ENCODE results near the gene UCK2. TPM values are rescaled to one million over a fixed set of nuclear protein-coding genes. Genes with fewer than 3 reads are reported as not detected.

The UCK2 gene
- total and polyA plus RNA-seq, 2 experiments from 2014 or later: 101 to 149 TPM

DNA sequence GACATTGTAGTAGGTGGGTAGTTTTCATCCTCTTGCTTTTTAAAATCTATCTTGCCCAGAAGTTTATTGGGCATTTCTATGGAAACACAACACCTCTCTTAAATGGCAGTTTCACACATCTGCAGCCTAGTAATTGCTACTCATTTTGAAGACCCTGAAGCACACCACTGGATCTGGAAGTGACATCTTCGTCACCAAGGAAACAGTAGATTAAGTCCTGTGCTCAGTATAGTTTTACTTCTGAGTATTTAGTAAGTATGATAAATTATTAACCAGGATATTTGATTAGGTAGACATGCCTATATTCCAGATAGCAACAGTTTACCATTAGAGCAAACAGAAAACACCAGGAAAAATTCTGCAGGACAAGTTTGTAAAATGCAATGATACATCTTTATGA, 48.7 kb downstream of the UCK2 start:
- Histone ChIP-seq H3K27me3 (ENCODE audit: insufficient read depth) (no peaks in the 10 kb centered on the region), H3K4me3 (no peak overlapping the region), H4K20me1 (replicated peaks; ENCODE audit: insufficient read depth) (peaks cover 45% of the 10 kb centered on the region), H3K9me2 (ENCODE audit: insufficient read depth) (no peaks in the 10 kb centered on the region), H3K36me3 (ENCODE audit: insufficient read depth) (peaks cover 15% of the 10 kb centered on the region), H3F3A (replicated peaks; ENCODE audit: low read depth) (no peaks in the 10 kb centered on the region), H3K79me2 (replicated peaks; ENCODE audit: insufficient read depth) (peaks cover 100% of the 10 kb centered on the region), H3K4me2 (no peak overlapping the region), H3K27ac (ENCODE audit: low read depth) (no peak overlapping the region), H2AFZ (no peak overlapping the region), H3K4me1 (ENCODE audit: insufficient read depth) (peaks cover 28% of the 10 kb centered on the region)
- H3K27me3 Mint-ChIP-seq (ENCODE audit: insufficient read depth, low read depth, poor library complexity): peaks cover 5% of the 10 kb centered on the region
- TF ChIP-seq JUNB (IDR thresholded peaks at IDR 0.05; ENCODE audit: unreplicated experiment) (no peak), ZNF331 (CRISPR knock-in tag; IDR thresholded peaks at IDR 0.05; ENCODE audit: low read depth) (no peak), STAT1 (IDR thresholded peaks at IDR 0.05; ENCODE audit: unreplicated experiment) (no peak), ZNF114 (CRISPR knock-in tag; IDR thresholded peaks at IDR 0.05) (no peak), POLR2AphosphoS5 (IDR thresholded peaks at IDR 0.05; ENCODE audit: low read depth) (no peak), EZH2 (IDR thresholded peaks at IDR 0.05; ENCODE audit: low read depth, unreplicated experiment) (no peak), NANOG (IDR thresholded peaks at IDR 0.05; ENCODE audit: borderline replicate concordance) (no peak), CREB1 (CRISPR knock-in tag; IDR thresholded peaks at IDR 0.05; ENCODE audit: low read depth) (no peak), EZH2phosphoT487 (IDR thresholded peaks at IDR 0.05; ENCODE audit: unreplicated experiment) (no peak)
- TF ChIP-seq, protein P1, sequence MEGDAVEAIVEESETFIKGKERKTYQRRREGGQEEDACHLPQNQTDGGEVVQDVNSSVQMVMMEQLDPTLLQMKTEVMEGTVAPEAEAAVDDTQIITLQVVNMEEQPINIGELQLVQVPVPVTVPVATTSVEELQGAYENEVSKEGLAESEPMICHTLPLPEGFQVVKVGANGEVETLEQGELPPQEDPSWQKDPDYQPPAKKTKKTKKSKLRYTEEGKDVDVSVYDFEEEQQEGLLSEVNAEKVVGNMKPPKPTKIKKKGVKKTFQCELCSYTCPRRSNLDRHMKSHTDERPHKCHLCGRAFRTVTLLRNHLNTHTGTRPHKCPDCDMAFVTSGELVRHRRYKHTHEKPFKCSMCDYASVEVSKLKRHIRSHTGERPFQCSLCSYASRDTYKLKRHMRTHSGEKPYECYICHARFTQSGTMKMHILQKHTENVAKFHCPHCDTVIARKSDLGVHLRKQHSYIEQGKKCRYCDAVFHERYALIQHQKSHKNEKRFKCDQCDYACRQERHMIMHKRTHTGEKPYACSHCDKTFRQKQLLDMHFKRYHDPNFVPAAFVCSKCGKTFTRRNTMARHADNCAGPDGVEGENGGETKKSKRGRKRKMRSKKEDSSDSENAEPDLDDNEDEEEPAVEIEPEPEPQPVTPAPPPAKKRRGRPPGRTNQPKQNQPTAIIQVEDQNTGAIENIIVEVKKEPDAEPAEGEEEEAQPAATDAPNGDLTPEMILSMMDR (conservative IDR thresholded peaks at IDR 0.05; ENCODE audit: low read depth in 2 of 2): no peak
- TF ChIP-seq, protein P2, sequence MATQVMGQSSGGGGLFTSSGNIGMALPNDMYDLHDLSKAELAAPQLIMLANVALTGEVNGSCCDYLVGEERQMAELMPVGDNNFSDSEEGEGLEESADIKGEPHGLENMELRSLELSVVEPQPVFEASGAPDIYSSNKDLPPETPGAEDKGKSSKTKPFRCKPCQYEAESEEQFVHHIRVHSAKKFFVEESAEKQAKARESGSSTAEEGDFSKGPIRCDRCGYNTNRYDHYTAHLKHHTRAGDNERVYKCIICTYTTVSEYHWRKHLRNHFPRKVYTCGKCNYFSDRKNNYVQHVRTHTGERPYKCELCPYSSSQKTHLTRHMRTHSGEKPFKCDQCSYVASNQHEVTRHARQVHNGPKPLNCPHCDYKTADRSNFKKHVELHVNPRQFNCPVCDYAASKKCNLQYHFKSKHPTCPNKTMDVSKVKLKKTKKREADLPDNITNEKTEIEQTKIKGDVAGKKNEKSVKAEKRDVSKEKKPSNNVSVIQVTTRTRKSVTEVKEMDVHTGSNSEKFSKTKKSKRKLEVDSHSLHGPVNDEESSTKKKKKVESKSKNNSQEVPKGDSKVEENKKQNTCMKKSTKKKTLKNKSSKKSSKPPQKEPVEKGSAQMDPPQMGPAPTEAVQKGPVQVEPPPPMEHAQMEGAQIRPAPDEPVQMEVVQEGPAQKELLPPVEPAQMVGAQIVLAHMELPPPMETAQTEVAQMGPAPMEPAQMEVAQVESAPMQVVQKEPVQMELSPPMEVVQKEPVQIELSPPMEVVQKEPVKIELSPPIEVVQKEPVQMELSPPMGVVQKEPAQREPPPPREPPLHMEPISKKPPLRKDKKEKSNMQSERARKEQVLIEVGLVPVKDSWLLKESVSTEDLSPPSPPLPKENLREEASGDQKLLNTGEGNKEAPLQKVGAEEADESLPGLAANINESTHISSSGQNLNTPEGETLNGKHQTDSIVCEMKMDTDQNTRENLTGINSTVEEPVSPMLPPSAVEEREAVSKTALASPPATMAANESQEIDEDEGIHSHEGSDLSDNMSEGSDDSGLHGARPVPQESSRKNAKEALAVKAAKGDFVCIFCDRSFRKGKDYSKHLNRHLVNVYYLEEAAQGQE (IDR thresholded peaks at IDR 0.05; ENCODE audit: unreplicated experiment): no peak
- TF ChIP-seq, protein P3, sequence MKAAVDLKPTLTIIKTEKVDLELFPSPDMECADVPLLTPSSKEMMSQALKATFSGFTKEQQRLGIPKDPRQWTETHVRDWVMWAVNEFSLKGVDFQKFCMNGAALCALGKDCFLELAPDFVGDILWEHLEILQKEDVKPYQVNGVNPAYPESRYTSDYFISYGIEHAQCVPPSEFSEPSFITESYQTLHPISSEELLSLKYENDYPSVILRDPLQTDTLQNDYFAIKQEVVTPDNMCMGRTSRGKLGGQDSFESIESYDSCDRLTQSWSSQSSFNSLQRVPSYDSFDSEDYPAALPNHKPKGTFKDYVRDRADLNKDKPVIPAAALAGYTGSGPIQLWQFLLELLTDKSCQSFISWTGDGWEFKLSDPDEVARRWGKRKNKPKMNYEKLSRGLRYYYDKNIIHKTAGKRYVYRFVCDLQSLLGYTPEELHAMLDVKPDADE (IDR thresholded peaks at IDR 0.05): no peak
- TF ChIP-seq, protein P4, sequence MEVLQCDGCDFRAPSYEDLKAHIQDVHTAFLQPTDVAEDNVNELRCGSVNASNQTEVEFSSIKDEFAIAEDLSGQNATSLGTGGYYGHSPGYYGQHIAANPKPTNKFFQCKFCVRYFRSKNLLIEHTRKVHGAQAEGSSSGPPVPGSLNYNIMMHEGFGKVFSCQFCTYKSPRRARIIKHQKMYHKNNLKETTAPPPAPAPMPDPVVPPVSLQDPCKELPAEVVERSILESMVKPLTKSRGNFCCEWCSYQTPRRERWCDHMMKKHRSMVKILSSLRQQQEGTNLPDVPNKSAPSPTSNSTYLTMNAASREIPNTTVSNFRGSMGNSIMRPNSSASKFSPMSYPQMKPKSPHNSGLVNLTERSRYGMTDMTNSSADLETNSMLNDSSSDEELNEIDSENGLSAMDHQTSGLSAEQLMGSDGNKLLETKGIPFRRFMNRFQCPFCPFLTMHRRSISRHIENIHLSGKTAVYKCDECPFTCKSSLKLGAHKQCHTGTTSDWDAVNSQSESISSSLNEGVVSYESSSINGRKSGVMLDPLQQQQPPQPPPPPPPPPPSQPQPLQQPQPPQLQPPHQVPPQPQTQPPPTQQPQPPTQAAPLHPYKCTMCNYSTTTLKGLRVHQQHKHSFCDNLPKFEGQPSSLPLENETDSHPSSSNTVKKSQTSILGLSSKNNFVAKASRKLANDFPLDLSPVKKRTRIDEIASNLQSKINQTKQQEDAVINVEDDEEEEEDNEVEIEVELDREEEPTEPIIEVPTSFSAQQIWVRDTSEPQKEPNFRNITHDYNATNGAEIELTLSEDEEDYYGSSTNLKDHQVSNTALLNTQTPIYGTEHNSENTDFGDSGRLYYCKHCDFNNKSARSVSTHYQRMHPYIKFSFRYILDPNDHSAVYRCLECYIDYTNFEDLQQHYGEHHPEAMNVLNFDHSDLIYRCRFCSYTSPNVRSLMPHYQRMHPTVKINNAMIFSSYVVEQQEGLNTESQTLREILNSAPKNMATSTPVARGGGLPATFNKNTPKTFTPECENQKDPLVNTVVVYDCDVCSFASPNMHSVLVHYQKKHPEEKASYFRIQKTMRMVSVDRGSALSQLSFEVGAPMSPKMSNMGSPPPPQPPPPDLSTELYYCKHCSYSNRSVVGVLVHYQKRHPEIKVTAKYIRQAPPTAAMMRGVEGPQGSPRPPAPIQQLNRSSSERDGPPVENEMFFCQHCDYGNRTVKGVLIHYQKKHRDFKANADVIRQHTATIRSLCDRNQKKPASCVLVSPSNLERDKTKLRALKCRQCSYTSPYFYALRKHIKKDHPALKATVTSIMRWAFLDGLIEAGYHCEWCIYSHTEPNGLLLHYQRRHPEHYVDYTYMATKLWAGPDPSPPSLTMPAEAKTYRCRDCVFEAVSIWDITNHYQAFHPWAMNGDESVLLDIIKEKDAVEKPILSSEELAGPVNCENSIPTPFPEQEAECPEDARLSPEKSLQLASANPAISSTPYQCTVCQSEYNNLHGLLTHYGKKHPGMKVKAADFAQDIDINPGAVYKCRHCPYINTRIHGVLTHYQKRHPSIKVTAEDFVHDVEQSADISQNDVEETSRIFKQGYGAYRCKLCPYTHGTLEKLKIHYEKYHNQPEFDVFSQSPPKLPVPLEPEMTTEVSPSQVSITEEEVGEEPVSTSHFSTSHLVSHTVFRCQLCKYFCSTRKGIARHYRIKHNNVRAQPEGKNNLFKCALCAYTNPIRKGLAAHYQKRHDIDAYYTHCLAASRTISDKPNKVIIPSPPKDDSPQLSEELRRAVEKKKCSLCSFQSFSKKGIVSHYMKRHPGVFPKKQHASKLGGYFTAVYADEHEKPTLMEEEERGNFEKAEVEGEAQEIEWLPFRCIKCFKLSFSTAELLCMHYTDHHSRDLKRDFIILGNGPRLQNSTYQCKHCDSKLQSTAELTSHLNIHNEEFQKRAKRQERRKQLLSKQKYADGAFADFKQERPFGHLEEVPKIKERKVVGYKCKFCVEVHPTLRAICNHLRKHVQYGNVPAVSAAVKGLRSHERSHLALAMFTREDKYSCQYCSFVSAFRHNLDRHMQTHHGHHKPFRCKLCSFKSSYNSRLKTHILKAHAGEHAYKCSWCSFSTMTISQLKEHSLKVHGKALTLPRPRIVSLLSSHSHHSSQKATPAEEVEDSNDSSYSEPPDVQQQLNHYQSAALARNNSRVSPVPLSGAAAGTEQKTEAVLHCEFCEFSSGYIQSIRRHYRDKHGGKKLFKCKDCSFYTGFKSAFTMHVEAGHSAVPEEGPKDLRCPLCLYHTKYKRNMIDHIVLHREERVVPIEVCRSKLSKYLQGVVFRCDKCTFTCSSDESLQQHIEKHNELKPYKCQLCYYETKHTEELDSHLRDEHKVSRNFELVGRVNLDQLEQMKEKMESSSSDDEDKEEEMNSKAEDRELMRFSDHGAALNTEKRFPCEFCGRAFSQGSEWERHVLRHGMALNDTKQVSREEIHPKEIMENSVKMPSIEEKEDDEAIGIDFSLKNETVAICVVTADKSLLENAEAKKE (CRISPR knock-in tag; IDR thresholded peaks at IDR 0.05): no peak
- H3K4me1 Mint-ChIP-seq: peaks cover 34% of the 10 kb centered on the region
- ATAC-seq (no peak), DNase-seq (ENCODE audit: low spot score) (no peak)
- H3K36me3 Mint-ChIP-seq (ENCODE audit: low read depth): peaks cover 79% of the 10 kb centered on the region
- H3K27ac Mint-ChIP-seq: no peak overlapping the region
- no peak overlapping the region for H3K4me3 Mint-ChIP-seq
- H3K9me3 Mint-ChIP-seq: peaks cover 46% of the 10 kb centered on the region
